IPS-11a (cell line): ENCODE data around the gene ADAMTS12.

ENCODE experiments used
- H3K4me3 ChIP-seq: one replicate; pipeline ENCODE4 v1.5.1; 2013; ENCODE audit warnings: low read depth, low read length, control low read depth

Gene ADAMTS12

DNA sequence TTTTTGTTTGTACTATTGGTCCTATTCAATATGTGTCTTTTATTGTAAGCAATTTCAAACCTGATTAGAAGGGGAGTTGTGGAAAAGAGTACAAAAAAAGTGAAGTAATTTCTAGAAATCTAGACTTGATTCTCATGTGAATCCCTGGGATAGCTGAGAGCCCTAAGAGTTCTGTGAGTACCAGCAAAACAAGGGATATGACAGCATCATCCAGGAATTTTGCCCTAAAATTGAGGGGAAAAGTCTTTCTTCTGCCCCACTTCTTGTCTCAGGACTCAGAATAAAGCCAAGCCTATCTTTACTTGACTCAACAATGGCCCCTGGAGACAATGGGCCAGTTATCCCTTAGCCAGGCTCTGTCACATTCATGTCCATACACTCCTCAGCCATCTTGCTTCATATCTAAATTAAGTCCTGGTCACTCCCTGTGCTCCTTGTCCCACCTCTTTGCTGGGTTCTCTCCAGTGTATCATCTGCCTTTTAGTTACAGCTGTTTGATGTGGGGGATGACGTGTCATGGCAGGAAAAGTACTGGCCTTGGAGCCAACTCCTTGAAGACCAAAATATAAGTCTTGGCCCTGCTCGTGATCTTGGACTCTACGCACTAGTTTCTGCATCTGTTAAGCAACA lies 81.2 kb downstream of the ADAMTS12 start:
- H3K4me3 ChIP-seq = no peak overlapping the region

DNA sequence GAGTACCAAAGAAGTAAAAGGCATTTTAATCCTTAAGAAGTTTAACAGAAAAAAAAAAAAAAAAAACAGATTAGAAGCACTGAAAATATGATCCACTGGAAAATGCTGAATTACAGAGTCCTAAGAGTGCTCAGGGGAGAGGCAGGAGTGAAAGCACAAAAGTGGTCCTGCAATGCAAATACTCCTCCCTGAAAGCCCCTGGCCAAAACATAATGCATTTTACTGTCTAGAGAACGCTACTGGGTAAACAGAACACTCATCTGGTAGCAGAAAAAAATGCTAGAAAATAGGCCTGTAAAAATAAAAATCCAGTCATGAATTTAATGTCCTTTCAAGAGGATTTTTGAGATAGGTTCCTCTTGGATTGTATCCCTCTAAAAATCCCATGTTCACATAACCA lies 81.9 kb downstream of the ADAMTS12 start:
- no peak overlapping the region for H3K4me3 ChIP-seq

DNA sequence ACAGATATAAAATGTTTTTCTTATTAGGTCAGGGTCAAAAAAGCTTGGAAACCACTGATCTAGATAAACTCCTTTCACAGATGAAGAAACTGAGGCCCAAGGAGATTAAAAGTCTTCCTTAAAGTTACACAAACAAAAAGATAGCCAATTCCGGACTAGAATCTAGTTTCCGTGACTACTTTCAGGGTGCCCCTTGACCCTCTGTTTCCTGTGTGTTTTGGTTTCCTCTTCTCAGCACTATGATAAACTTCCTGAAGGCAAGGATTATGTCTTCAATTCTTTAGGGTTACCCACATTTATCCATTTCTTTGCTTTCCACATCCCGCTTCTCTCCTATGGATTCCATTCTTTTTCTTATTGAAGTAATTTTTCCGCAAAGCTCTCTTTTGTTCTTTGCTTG lies 83.1 kb downstream of the ADAMTS12 start:
- H3K4me3 ChIP-seq = no peak overlapping the region

DNA sequence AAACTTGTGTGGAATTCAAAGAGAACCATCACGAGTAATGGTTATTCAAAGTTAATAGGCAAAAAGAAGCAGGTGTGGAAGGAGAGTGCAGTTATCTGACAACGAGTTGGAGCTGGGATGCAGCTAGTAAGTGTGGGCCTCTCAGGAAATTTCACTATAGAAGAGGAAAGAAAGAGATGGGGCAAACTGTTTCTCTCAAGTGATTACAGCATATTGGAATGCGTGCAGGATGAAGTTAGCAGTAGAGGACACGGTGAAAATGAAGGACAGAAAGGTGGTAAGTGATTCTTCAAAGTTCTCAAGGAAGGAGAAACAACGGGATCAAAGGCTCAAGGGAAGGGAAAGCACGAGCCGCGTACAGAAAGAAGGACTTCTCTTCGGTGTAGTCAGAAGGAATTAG lies 84.0 kb downstream of the ADAMTS12 start:
- no peak overlapping the region for H3K4me3 ChIP-seq

DNA sequence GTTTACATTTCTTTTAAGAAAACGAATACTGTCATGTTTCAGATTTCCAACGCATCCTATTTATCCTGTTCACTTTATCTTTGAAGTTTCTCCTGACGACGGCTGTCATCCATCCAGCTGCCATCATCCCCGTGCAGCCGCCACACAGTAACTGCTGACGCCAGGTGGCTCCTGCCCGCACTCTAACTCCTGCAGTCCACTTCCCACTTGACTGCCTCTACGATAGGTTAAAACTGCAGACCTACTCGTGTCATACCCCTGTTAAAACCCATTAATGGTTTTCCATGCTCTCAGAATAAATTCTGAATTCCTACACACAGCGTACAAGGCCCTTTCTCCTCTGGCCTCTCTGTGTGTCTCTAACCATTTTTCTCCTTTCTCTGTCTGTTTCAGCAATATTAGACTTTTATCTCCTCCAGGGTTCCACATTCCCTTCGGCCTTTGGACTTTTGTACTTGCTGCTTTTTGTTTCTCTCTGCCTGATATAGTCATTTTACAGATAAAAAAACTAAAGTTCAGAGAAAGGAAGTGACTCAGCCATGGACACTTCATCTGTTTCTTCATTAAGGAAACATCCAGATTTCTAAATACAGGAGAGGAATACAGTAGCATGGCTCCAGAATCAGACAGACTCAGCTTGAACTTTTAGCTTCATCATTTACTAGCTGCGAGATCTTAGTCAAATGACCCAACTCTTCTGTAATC lies 84.9 kb downstream of the ADAMTS12 start:
- H3K4me3 ChIP-seq = no peak overlapping the region

DNA sequence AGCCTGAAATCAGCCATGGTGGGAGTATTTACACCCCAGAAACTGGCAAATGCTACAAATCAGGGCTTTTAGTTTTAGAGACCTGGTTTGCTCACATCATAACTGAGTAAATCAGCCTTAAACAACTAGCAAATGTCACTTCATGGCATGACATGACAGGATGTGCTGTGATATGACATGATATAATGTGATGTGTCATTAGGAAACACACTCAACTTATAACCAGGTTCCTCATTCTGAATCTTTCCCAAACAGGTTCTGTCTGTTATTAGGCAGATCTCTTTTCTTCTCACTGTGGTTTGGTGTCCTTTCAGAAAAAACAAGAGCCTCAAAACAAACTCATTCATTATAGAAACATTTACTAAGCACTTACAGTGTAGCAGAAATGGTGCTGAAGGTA lies 90.5 kb downstream of the ADAMTS12 start:
- H3K4me3 ChIP-seq = no peak overlapping the region

DNA sequence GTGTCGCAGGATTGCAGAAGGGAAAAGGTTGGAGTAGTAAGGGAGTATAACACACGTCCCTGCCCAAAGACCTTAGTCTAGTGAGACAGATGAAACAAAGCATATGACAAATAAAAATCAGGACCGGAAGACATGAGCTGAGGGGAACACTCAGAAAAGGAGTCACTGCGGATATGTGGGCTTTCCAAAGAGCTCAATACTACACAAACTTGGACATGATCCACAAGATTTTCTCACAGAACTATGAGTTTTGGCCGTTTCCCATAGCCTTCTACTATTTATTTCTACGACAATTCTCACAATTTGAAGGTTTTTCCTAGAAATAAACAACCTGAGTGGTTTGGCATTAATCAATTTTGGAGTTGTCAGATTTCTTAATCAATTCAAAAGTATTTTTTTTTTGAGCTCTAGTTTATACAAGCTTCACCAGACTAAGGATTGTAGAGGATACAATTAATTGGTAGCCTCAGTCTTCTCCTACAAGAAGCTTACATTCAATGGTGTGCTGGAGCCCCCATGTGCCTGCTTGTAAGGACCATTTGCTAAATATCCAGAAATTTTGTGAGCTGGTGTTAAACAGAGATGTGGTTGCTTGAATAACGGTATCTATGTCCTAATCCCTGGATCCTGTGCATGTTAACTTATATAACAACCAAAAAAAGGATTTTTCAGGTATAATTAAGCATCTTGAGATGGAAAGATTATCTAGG lies 91.4 kb downstream of the ADAMTS12 start:
- no peak overlapping the region for H3K4me3 ChIP-seq

DNA sequence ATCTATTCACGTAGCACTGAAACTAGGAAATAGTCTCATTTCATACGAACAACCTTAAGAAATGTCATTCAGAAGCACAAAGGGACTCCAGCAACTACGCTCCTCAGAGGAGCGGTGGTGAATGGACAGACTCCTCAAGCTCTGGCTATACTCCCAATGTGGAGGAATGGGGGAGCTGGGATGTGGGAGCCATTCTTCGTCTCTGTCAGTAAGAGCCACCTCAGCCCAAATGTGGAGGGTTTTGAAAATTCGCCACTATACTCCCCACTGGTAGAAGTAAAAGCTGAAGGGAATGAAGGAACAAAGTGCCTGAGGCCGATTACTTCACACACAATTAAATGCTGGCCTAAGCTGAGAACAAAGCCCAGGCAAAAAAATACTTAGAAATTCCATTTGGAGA lies 96.3 kb downstream of the ADAMTS12 start:
- no peak overlapping the region for H3K4me3 ChIP-seq

DNA sequence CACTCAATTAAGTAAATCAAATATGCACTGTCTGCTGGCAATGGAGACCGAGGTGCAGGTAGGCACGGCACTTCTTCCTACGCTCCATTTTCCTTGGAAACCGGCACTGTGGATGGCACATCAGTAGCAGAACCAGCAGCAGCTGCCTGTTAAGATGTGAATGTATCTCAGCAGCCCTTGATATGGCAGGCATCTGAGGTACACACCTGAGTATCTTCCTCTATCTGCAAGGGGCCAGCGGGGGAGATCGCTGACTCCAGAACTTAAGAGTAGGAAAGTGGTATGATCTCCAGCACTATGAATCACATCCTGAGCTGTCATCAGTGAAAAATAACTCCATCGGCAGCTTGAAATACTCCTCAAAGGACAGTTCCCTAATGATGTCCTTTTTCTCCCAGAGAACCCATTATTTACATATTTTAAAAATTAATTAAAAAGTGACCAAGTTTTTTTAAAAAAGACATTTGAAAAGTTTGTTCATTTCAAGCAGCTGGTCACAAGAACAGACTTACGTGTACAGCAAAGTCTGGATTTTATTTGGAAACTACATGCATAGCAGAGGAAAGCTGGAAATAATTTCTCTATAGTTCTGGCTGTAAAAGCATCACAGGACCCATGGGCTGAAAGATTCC lies 97.1 kb downstream of the ADAMTS12 start:
- H3K4me3 ChIP-seq = no peak overlapping the region

DNA sequence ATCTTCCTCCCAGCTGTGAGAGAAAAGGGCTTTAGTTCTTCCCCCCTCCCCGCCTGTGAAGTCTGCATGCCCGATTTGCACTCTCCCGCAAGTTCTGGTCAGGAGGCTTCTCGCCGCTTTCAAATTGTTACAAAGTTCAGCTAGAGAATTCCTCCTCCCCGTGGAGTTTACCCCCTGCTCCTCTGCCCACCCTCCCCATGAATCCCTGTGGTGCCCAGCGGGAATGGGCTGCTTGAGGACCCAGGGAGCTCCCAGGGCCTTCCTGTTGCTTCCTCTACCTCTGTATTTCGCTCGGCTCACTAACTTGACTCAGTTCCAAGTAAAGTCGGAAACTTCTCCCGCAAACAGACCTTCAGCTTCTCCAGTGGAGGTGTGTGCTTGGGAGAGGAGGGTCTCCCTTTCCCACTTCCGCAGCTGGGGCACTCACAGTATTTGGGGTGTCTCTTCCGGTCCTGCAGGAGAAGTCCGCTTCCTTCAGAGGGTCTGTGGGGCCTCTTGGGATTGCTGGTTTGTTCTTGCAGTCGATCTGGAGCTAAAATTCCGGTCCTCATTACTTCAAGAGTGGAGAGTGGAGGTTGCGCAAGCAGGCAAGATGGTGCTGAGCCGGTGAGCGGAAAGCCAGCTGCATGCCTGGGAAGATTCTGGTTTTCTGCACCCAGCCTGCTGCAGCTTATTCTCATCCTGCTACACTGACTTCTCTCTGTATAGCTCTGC lies 97.8 kb downstream of the ADAMTS12 start:
- H3K4me3 ChIP-seq = no peak overlapping the region

DNA sequence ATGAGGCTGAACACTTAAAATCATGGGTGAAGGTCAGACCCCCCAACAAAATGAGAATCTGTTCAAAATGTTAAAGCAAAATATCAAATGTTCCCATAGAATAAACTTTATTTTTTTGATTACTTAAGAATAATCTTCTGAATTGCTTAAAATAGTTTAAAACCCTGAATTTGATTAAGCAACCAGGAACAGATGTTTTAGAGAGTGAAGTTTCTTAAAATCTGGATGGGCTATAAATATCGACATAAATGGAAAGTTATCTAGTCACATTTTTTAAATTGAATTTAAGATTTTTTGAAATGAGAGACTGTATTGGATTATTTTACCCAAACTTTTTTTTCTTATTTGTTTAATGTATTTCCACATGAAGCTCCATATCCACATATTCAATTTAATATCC lies 98.5 kb downstream of the ADAMTS12 start:
- no peak overlapping the region for H3K4me3 ChIP-seq

DNA sequence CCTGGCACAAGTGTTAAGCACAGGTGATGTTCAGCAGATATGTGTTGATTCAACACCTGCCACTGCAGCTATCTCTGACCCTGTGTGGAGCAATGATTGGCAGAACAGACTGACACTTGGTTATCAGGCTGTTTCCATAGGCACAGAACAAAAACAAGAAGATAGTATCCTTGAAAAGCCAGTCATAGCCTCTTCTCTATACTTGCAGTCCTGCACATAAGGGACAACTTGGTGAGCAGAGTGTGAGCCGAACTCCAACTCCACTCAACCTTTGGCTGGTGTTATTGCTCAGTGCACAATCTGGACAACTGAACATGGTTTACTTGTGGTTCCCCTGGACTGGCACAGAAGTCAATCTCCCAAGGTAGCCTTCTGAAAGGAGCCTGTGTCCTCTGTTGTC lies 99.2 kb downstream of the ADAMTS12 start:
- no peak overlapping the region for H3K4me3 ChIP-seq

DNA sequence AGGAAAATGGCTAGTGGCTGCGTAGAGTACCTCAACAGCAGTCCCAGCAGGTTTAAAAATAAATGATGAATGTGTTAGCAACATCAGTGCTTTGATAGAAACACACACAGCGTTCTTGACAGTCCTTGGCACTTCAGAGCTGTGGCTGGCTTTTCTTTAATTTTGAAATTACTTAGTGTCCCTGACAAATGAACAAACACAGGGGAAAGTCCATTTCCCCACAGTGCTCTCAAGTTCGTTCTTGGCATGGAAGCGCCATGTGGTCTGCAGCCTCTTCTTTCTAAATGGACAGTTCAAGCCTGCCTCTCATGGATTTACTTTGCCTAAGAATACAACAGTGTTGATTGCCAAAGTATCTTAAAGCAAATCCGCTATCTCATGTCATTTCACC lies 102.2 kb downstream of the ADAMTS12 start:
- no peak overlapping the region for H3K4me3 ChIP-seq

DNA sequence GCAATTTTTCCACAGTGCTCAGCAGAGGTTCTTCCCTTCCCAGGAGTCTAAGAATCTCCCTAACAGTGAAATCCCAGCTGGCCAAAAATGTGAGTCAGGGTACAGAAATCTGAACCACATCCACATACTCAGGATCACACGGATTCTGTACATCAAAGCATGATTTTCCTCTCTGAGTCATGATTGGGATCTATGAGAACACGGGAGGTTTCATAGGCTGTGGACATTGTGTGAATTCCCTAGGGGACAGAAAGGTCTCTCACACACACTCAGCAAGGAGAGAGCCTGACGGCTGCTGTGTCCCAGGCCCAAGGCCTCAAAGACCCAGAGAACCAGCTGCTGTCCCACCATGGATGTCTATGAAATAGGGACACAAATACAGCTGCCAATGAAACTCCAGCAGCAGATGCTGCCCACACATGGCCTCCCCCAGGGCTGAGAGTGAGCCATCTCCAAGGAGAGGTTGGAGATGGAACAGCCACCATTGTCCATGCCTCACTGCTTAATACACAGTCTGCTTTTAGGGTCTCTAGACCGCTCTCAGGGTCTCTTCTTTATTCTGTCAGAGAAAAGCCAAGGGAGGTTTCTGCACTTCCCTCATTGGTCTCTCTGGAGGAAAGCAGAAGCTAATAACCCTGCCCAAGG lies 102.7 kb downstream of the ADAMTS12 start:
- H3K4me3 ChIP-seq = no peak overlapping the region

DNA sequence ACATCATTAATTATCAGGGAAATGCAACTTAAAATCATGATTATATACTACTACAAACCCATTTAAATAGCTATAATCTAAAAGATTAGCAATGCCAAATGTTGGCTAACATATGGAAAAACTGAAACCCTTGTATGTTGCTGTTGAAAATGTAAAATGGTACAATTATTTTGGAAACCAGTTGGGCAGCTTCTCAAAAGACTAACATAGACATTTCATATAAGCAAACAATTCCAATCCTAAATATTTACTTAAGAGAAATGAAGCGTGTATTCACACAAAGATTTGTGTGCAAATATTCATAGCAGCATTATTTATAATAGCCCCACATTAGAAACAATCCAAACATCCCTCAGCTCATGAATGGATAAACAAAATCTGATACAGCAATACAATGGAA lies 106.2 kb downstream of the ADAMTS12 start:
- H3K4me3 ChIP-seq = no peak overlapping the region

DNA sequence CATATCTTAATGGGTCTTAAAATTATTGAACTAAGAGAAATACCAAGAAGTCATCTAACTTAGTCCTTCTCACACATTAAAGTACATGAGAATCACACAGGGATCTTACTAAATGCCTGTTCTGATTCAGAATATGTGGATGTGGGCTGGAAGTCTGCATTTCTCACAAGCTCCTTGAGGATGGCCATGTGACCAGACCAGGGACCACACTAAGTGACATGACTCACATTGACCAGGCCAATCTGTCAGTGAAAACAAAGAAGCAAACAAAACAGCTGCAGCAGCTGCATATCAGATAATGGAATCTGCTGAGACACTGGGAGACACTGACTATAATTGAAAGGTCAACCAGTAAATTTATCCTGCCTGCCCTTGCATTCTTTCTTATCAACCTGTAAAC lies 110.5 kb downstream of the ADAMTS12 start:
- no peak overlapping the region for H3K4me3 ChIP-seq

DNA sequence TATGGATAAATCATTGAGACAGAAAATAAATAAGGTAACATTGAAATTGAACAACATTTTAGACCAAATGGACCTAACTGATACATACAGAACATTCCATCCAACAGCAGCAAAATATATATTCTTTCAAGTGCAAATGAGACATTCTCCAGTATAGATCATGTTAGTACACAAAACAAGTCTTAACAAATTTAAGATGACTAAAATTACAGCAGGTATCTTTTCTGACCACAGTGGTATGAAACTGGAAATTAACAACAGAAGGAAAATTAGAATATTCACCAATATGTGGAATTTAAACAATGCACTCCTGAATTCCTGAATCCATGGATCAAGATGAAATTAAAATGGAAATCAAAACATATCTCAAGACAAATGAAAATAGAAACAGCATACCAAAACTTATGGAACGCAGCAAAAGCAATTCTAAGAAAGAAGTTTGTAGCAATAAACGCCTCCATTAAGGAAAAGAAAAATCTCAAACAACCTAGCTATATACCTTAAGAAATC lies 115.6 kb downstream of the ADAMTS12 start:
- H3K4me3 ChIP-seq = no peak overlapping the region

DNA sequence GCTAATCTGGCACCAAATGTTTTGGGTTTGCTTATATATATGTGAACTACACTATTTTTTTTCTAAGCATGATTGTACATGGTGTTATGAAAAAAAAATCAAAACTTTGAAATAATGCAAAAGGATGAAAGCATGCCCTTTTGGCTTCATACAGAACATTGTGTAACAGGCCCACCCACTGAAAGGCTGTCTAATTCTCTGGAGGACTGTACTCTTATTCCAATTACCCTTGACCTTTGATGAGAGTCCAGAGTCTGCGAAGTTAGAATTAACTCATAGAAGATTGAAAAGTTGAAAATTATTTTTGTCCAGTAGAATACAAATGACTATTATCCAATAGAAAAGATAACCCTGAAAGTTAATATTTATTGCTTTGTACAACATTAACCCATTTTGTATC lies 117.4 kb downstream of the ADAMTS12 start:
- no peak overlapping the region for H3K4me3 ChIP-seq

DNA sequence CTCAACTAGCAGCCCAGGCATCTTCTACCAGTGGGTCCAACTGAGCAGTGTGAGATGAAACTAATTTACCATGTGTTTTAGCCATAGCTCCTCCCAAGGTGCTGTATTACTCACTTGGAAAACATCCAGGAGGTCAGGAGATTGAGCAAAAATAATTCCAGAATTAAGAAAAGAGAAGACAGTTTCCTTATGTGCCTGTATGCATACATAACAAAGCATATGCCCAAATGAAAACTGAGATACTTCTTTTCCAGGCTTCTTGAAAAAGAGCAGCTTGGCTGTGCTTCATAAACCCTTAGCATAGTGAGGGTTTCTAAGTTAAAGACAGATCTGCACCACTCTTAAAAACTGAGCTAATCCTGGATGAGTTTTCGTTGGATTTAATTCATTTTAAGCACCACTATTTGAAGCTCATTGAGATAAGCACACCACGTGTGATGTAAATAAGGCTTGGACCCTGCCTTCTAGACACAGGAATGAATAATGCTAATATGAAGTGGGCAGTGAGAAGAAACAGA lies 119.4 kb downstream of the ADAMTS12 start:
- H3K4me3 ChIP-seq = no peak overlapping the region

DNA sequence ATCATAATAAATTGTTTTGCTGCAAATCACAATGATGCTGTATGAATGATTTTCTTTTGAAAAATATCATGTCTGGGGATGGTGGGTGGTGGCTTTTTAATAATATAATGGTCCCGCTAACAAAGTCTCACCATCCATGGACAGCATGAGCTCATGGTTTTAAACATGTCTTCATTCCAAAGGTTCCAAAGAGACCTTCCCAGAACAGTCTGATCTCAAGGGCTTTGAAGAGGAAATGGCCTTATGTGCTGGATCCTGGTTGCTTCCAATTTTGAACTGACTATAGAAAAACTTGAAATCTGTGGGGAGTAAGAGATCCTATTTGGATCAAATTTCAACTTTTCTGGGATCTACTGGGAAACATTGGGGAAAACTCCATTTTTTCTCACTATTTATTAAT lies 121.8 kb downstream of the ADAMTS12 start:
- H3K4me3 ChIP-seq = no peak overlapping the region
